Measurements from ENCODE around the gene SLC6A9. TPM values are rescaled to one million over a fixed set of nuclear protein-coding genes. Genes with fewer than 3 reads are reported as not detected.

The SLC6A9 gene
- total RNA-seq, 1 experiment from 2014 or later: 30.1 TPM

DNA sequence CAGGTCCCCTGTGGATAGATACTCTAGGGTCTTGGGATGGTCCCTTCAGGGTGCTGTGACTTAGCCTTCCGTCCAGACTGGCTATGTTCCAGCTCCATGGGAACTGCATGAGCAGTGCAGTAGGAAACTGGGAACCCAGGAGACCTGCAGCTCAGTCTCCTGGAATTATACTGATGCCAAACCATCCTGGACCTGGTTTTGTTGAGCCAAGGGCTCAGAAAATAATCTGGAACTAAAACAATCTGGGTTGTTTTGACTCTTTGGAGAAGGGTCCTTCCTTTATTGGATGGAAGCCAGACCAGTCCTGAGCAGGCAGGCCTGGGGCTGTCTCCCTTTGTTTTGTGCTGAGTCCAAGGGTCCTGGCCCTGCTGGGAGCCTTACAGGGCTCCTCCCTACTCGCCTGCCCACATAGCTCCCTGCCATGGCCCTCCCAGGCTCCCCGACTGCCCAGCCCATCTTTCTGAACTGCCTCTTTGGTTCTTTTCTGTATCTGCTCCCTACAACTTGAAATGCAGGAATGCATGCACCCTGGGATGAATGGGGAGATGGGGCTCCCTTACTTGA, 83.3 kb downstream of the SLC6A9 start:
- Histone ChIP-seq H3K9me3 (ENCODE audit: control insufficient read depth, low read depth, low read length) (no peaks in the 10 kb centered on the region), H3K4me1 (ENCODE audit: insufficient read depth, low read length) (no peaks in the 10 kb centered on the region), H2BK120ac (ENCODE audit: low read depth, low read length, poor library complexity, severe bottlenecking) (no peak overlapping the region), H3K27me3 (ENCODE audit: insufficient read depth, low read length) (no peaks in the 10 kb centered on the region), H2AK5ac (ENCODE audit: insufficient read length, low read length) (no peak overlapping the region), H3K14ac (ENCODE audit: insufficient read depth, low read length) (no peak overlapping the region), H3K79me1 (ENCODE audit: insufficient read depth, low read depth, low read length, poor library complexity, severe bottlenecking) (no peaks in the 10 kb centered on the region), H2BK5ac (ENCODE audit: insufficient read length, low read length) (no peak overlapping the region), H3K23me2 (ENCODE audit: insufficient read length, low read depth, low read length, poor library complexity, severe bottlenecking) (peaks cover 10% of the 10 kb centered on the region), H3K79me2 (ENCODE audit: insufficient read depth, low read length) (no peaks in the 10 kb centered on the region), H4K91ac (ENCODE audit: insufficient read length, low read depth, low read length) (no peak overlapping the region), H4K20me1 (ENCODE audit: control insufficient read depth, insufficient read depth, insufficient read length) (no peaks in the 10 kb centered on the region), H2BK20ac (ENCODE audit: low read depth, low read length, poor library complexity, severe bottlenecking) (no peak overlapping the region), H4K5ac (ENCODE audit: insufficient read length, low read depth, low read length) (no peak overlapping the region), H3T11ph (ENCODE audit: low read length) (no peak overlapping the region), H2BK15ac (ENCODE audit: low read depth, low read length) (no peak overlapping the region), H2AFZ (ENCODE audit: low read length) (no peak overlapping the region), H3K4me2 (ENCODE audit: insufficient read depth, insufficient read length, low read length) (peak overlapping the region; percentile 63), H3K18ac (ENCODE audit: insufficient read length, low read depth, low read length) (no peak overlapping the region), H3K27ac (ENCODE audit: insufficient read length, low read depth, low read length) (no peak overlapping the region), H2BK12ac (ENCODE audit: insufficient read length, low read depth, low read length) (no peak overlapping the region), H3K9ac (ENCODE audit: extremely low read depth, insufficient read length, low read length) (no peak overlapping the region), H3K4ac (ENCODE audit: low read depth, low read length) (no peak overlapping the region), H4K8ac (replicated peaks; ENCODE audit: insufficient read length, low read depth, low read length) (no peak overlapping the region), H3K56ac (ENCODE audit: insufficient read length, low read depth, low read length) (no peak overlapping the region), H3K23ac (ENCODE audit: insufficient read length, low read depth, low read length) (no peak overlapping the region)
- no peaks in the 10 kb centered on the region for H3K9me3 Mint-ChIP-seq
- peaks cover 0 to 9% (median 7%) of the 10 kb centered on the region in 3 experiments; a peak in 6 of 7 replicates for H3K36me3 Mint-ChIP-seq (ENCODE audit: insufficient read depth in 1 of 3, low read depth in 3 of 3)
- peak overlapping the region; percentile 84 to 88 for H3K4me3 Mint-ChIP-seq
- H3K27me3 Mint-ChIP-seq (ENCODE audit: low read depth): no peaks in the 10 kb centered on the region; the same call in 1 of the 2 replicates
- no CpG with 5 or more reads among the region's 3 CpGs for WGBS (ENCODE audit: extremely low coverage, insufficient read length, low lambda C conversion rate)
- peaks cover 23 to 31% of the 10 kb centered on the region in 2 experiments for H3K4me1 Mint-ChIP-seq
- no peak for TF ChIP-seq CTCF (conservative IDR thresholded peaks at IDR 0.05)
- no peak for DNase-seq
- H3K27ac Mint-ChIP-seq: no peak overlapping the region; a peak in 1 of 7 replicates

Data from H9 (cell line).